Astrocyte (in vitro differentiated cells and primary cell): ENCODE data around the gene ETV6. TPM values are rescaled to one million over a fixed set of nuclear protein-coding genes. Genes with fewer than 3 reads are reported as not detected.

Experiments used
- DNase-seq: peaks from one replicate; pipeline ENCODE4 v3.0.0-alpha.2; 2010; ENCODE audit warnings: low read depth
- FAIRE-seq: peaks from 2 replicates; lab custom pipeline; 2011; peaks lifted over from hg19 to GRCh38; lab: Jason Lieb, UNC
- H2AFZ ChIP-seq: 2 replicates; pipeline ENCODE4 v1.6.0; 2012; ENCODE audit warnings: low read depth, low read length, inconsistent platforms
- H3K27ac ChIP-seq: 2 replicates; pipeline ENCODE4 v1.5.1; 2011; ENCODE audit warnings: low read depth, low read length, inconsistent platforms
- H3K27me3 ChIP-seq: 2 replicates; pipeline ENCODE4 v1.6.0; 2011; ENCODE audit warnings: low read length, inconsistent platforms; ENCODE audit not compliant: insufficient read depth
- H3K36me3 ChIP-seq: 2 replicates; pipeline ENCODE4 v1.5.1; 2011; ENCODE audit warnings: low read length, inconsistent platforms; ENCODE audit not compliant: insufficient read depth
- H3K4me1 ChIP-seq: 2 replicates; pipeline ENCODE4 v1.5.1; 2011; ENCODE audit warnings: low read length, inconsistent platforms; ENCODE audit not compliant: insufficient read depth
- H3K4me2 ChIP-seq: 2 replicates; pipeline ENCODE4 v1.6.0; 2012; ENCODE audit warnings: low read length, inconsistent platforms
- H3K4me3 ChIP-seq: 2 replicates; pipeline ENCODE4 v1.5.1; 2011; ENCODE audit warnings: low read depth, mild to moderate bottlenecking, low read length, inconsistent platforms; ENCODE audit not compliant: insufficient read depth
- H3K79me2 ChIP-seq: 2 replicates; pipeline ENCODE4 v1.6.0; 2012; ENCODE audit warnings: mild to moderate bottlenecking, low read length, inconsistent platforms; ENCODE audit not compliant: insufficient read depth
- H3K9ac ChIP-seq: 2 replicates; pipeline ENCODE4 v1.6.0; 2012; ENCODE audit warnings: mild to moderate bottlenecking, low read length, inconsistent platforms
- H3K9me3 ChIP-seq: 2 replicates; pipeline ENCODE4 v1.5.1; 2012; ENCODE audit warnings: low read depth, mild to moderate bottlenecking, low read length, inconsistent platforms; ENCODE audit not compliant: insufficient read depth
- H4K20me1 ChIP-seq: 2 replicates; pipeline ENCODE4 v1.6.0; 2012; ENCODE audit warnings: low read length, inconsistent platforms; ENCODE audit not compliant: insufficient read depth
- H3K27ac Mint-ChIP-seq: one replicate; pipeline ENCODE4 v1.8.0; 2021; ENCODE audit warnings: mild to moderate bottlenecking, mixed read lengths; ENCODE audit not compliant: unreplicated experiment
- H3K27me3 Mint-ChIP-seq: one replicate; pipeline ENCODE4 v1.8.0; 2021; ENCODE audit warnings: low read depth, mixed read lengths; ENCODE audit not compliant: unreplicated experiment
- H3K36me3 Mint-ChIP-seq: one replicate; pipeline ENCODE4 v1.8.0; 2021; ENCODE audit warnings: low read depth, mixed read lengths; ENCODE audit not compliant: unreplicated experiment
- H3K4me1 Mint-ChIP-seq: one replicate; pipeline ENCODE4 v1.8.0; 2021; ENCODE audit warnings: low read depth, mixed read lengths; ENCODE audit not compliant: unreplicated experiment
- H3K4me3 Mint-ChIP-seq: one replicate; pipeline ENCODE4 v1.8.0; 2021; ENCODE audit warnings: mild to moderate bottlenecking, moderate library complexity, mixed read lengths; ENCODE audit not compliant: unreplicated experiment
- H3K9me3 Mint-ChIP-seq: one replicate; pipeline ENCODE4 v1.8.0; 2021; ENCODE audit warnings: mild to moderate bottlenecking, mixed read lengths; ENCODE audit not compliant: unreplicated experiment
- CTCF ChIP-seq: IDR thresholded peaks from 2 replicates; pipeline ENCODE4 v1.5.1; 2011; ENCODE audit warnings: low read depth, mild to moderate bottlenecking, inconsistent platforms, low read length, moderate library complexity; ENCODE audit not compliant: insufficient read depth
- EZH2 ChIP-seq: IDR thresholded peaks from 2 replicates; pipeline ENCODE4 v1.6.1; 2012; ENCODE audit warnings: mild to moderate bottlenecking, low read length, inconsistent platforms; ENCODE audit not compliant: insufficient read depth
- total RNA-seq: library from RNA; stranded (reverse); gene quantifications from 2 replicates; pipeline ENCODE4 v1.2.1, GENCODE V29; 2021

The ETV6 gene
- total RNA-seq, 1 donor from 2014 or later, result 41.2 TPM

DNA sequence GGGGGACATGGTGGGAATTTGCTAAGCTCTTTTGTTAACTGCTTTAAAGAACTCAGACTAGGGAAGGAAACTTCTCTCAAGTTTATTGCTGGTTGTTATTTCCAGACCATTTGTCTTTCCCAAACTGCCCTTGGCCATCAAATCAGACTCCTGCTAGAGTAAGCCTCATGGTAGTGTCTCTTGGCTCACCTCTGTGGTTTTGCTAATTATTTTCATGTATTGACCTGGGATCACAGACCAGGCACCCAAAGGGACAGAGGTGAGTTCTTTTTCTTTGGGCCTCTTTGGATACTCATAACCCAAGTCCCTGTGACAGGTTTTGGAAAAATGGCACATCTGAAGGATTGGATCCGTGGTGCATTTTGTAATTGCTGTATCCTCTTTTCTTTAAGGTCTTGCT lies 11.2 kb downstream of the ETV6 start:
- H3K4me3 ChIP-seq, result no peak overlapping the region
- H3K4me2 ChIP-seq, result no peak overlapping the region
- H3K9ac ChIP-seq, result no peak overlapping the region
- no peak overlapping the region for H3K27ac Mint-ChIP-seq
- H3K9me3 ChIP-seq, result no peaks in the 10 kb centered on the region
- no peaks in the 10 kb centered on the region for H3K27me3 ChIP-seq
- H3K4me1 Mint-ChIP-seq, result peaks cover 67% of the 10 kb centered on the region
- peaks cover 41% of the 10 kb centered on the region for H3K4me1 ChIP-seq
- DNase-seq (no peak), FAIRE-seq (no peak)
- H3K27ac ChIP-seq, result no peak overlapping the region
- H3K4me3 Mint-ChIP-seq, result no peak overlapping the region
- TF ChIP-seq EZH2 (no peak), CTCF (no peak)
- peaks cover 71% of the 10 kb centered on the region for H4K20me1 ChIP-seq
- H3K79me2 ChIP-seq, result peaks cover 93% of the 10 kb centered on the region
- peaks cover 18% of the 10 kb centered on the region for H3K36me3 Mint-ChIP-seq
- no peaks in the 10 kb centered on the region for H3K27me3 Mint-ChIP-seq
- peaks cover 3% of the 10 kb centered on the region for H3K9me3 Mint-ChIP-seq
- H2AFZ ChIP-seq, result no peak overlapping the region
- H3K36me3 ChIP-seq, result peaks cover 8% of the 10 kb centered on the region

DNA sequence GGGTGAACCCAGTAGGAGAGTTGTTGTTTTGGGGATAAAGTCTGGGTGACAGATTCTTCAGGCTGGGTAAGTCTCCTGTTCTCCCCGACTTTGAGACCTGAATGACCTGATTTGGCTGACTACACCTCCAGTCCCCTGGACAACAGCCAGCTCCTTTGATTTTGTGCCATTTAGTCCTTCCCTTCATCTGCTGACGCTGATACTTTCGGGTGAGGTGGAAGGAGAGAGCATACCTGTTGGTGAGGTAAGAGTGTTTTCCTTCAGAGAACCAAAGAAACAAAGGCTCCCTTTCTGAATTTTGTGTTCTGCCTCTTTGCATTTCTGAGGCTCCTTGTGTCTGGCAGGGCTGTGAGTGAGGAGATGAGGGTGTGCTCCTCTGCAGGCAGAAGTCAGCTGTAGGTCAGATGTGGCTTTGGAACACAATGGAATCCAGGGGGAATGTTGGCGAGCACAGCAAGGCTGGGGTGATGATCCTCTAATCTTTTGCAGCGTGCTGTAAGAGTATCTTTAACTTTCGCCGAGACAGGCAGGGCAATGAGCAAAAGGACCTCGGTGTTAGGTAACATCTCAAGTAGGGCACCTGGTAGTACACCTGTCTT lies 12.1 kb downstream of the ETV6 start:
- H3K79me2 ChIP-seq, result peaks cover 93% of the 10 kb centered on the region
- Mint-ChIP-seq H3K27me3 (no peaks in the 10 kb centered on the region), H3K4me1 (peaks cover 59% of the 10 kb centered on the region), H3K27ac (peak overlapping the region; percentile 75), H3K36me3 (peaks cover 16% of the 10 kb centered on the region), H3K4me3 (peak overlapping the region; percentile 17), H3K9me3 (peaks cover 4% of the 10 kb centered on the region)
- DNase-seq (peak; percentile 71), FAIRE-seq (no peak)
- H3K27me3 ChIP-seq, result no peaks in the 10 kb centered on the region
- H3K36me3 ChIP-seq, result peaks cover 8% of the 10 kb centered on the region
- peaks cover 35% of the 10 kb centered on the region for H3K4me1 ChIP-seq
- H3K9me3 ChIP-seq, result no peaks in the 10 kb centered on the region
- H2AFZ ChIP-seq, result no peak overlapping the region
- no peak overlapping the region for H3K4me2 ChIP-seq
- no peak overlapping the region for H3K27ac ChIP-seq
- no peak overlapping the region for H3K4me3 ChIP-seq
- no peak overlapping the region for H3K9ac ChIP-seq
- peaks cover 72% of the 10 kb centered on the region for H4K20me1 ChIP-seq
- TF ChIP-seq EZH2, result no peak
- TF ChIP-seq CTCF, result no peak

- H3K27me3 ChIP-seq, result no peaks in the 10 kb centered on the region
- Mint-ChIP-seq H3K36me3 (peaks cover 18% of the 10 kb centered on the region), H3K27me3 (no peaks in the 10 kb centered on the region), H3K4me3 (no peak overlapping the region), H3K9me3 (peaks cover 4% of the 10 kb centered on the region), H3K27ac (peak overlapping the region; percentile 75), H3K4me1 (peaks cover 51% of the 10 kb centered on the region)
- peaks cover 80% of the 10 kb centered on the region for H4K20me1 ChIP-seq
- H3K4me1 ChIP-seq, result peaks cover 30% of the 10 kb centered on the region
- FAIRE-seq, result no peak
- peaks cover 8% of the 10 kb centered on the region for H3K36me3 ChIP-seq
- DNase-seq, result no peak
- TF ChIP-seq EZH2, result no peak
- no peak for TF ChIP-seq CTCF
- no peaks in the 10 kb centered on the region for H3K9me3 ChIP-seq
- H3K4me2 ChIP-seq, result no peak overlapping the region
- H2AFZ ChIP-seq, result no peak overlapping the region
- no peak overlapping the region for H3K9ac ChIP-seq
- H3K27ac ChIP-seq, result no peak overlapping the region
- no peak overlapping the region for H3K4me3 ChIP-seq
- peaks cover 93% of the 10 kb centered on the region for H3K79me2 ChIP-seq
These were observed 12.9 kb downstream of the ETV6 start for GRCh38 chr12:11662369-11662768.
